ENCODE data around the gene GRID1. TPM values are rescaled to one million over a fixed set of nuclear protein-coding genes. Genes with fewer than 3 reads are reported as not detected.

GRID1 gene
- total and polyA plus RNA-seq, 2 experiments from 2014 or later, result not detected

GRCh38 chr10:85924382-85925102 is 442.1 kb downstream of the GRID1 start:
- no peak overlapping the region for H3K4me2 ChIP-seq (ENCODE audit: unreplicated experiment)
- TF ChIP-seq EZH2 (IDR thresholded peaks at IDR 0.05; ENCODE audit: insufficient read depth, poor library complexity, severe bottlenecking) (no peak), EZH2phosphoT487 (IDR thresholded peaks at IDR 0.05; ENCODE audit: insufficient read depth, low read depth) (no peak)
- H3K9me2 ChIP-seq (ENCODE audit: insufficient read depth), result no peaks in the 10 kb centered on the region
- no peak overlapping the region for H3K4me3 ChIP-seq
- H3K36me3 ChIP-seq (ENCODE audit: low read depth), result no peaks in the 10 kb centered on the region
- no peaks in the 10 kb centered on the region for H3K9me3 ChIP-seq (ENCODE audit: low read depth)
- in situ Hi-C loops (cut with MboI), result no loop called here
- DNase-seq, result no peak
- no peaks in the 10 kb centered on the region for H3K4me1 ChIP-seq (ENCODE audit: insufficient read depth)
- 36 to 50% methylated on average over 7 of the region's 7 CpGs for WGBS, 2 experiments (ENCODE audit: low coverage in 1 of 2, low lambda C conversion rate in 2 of 2, missing lambda C conversion rate in 2 of 2)
- H3K79me2 ChIP-seq (ENCODE audit: insufficient read depth), result no peaks in the 10 kb centered on the region
- no peak overlapping the region for H2AFZ ChIP-seq
- H3K27me3 ChIP-seq (replicated peaks; ENCODE audit: insufficient read depth), result no peaks in the 10 kb centered on the region
- H3F3A ChIP-seq (ENCODE audit: insufficient read depth), result no peaks in the 10 kb centered on the region
- H4K20me1 ChIP-seq (ENCODE audit: insufficient read depth), result no peaks in the 10 kb centered on the region
- H3K27ac ChIP-seq, result no peak overlapping the region
- no peak overlapping the region for H3K9ac ChIP-seq

- H3K27me3 ChIP-seq (replicated peaks; ENCODE audit: insufficient read depth), result no peaks in the 10 kb centered on the region
- no peaks in the 10 kb centered on the region for H3K79me2 ChIP-seq (ENCODE audit: insufficient read depth)
- no peaks in the 10 kb centered on the region for H3K4me1 ChIP-seq (ENCODE audit: insufficient read depth)
- no peaks in the 10 kb centered on the region for H3K9me3 ChIP-seq (ENCODE audit: low read depth)
- WGBS, 2 experiments (ENCODE audit: low coverage in 1 of 2, low lambda C conversion rate in 2 of 2, missing lambda C conversion rate in 2 of 2), result 19 to 22% methylated on average over 9 of the region's 9 CpGs
- H3K36me3 ChIP-seq (ENCODE audit: low read depth), result no peaks in the 10 kb centered on the region
- H3K9ac ChIP-seq, result no peak overlapping the region
- no peak overlapping the region for H3K27ac ChIP-seq
- H3F3A ChIP-seq (ENCODE audit: insufficient read depth), result no peaks in the 10 kb centered on the region
- in situ Hi-C loops (cut with MboI), result no loop called here
- no peaks in the 10 kb centered on the region for H3K9me2 ChIP-seq (ENCODE audit: insufficient read depth)
- no peak overlapping the region for H3K4me2 ChIP-seq (ENCODE audit: unreplicated experiment)
- no peak overlapping the region for H2AFZ ChIP-seq
- H4K20me1 ChIP-seq (ENCODE audit: insufficient read depth), result no peaks in the 10 kb centered on the region
- H3K4me3 ChIP-seq, result no peak overlapping the region
- DNase-seq, result no peak
- TF ChIP-seq EZH2phosphoT487 (IDR thresholded peaks at IDR 0.05; ENCODE audit: insufficient read depth, low read depth) (no peak), EZH2 (IDR thresholded peaks at IDR 0.05; ENCODE audit: insufficient read depth, poor library complexity, severe bottlenecking) (no peak)
Measured at GRCh38 chr10:85922356-85923129, 444.1 kb downstream of the GRID1 start.

- no peak for TF ChIP-seq EZH2 (IDR thresholded peaks at IDR 0.05; ENCODE audit: insufficient read depth, poor library complexity, severe bottlenecking)
- TF ChIP-seq EZH2phosphoT487 (IDR thresholded peaks at IDR 0.05; ENCODE audit: insufficient read depth, low read depth), result no peak
- in situ Hi-C loops (cut with MboI), result no loop called here
- Histone ChIP-seq H3K27me3 (replicated peaks; ENCODE audit: insufficient read depth) (no peaks in the 10 kb centered on the region), H3F3A (ENCODE audit: insufficient read depth) (no peaks in the 10 kb centered on the region), H3K36me3 (ENCODE audit: low read depth) (no peaks in the 10 kb centered on the region), H2AFZ (no peak overlapping the region), H3K79me2 (ENCODE audit: insufficient read depth) (no peaks in the 10 kb centered on the region), H3K9me3 (ENCODE audit: low read depth) (no peaks in the 10 kb centered on the region), H3K4me1 (ENCODE audit: insufficient read depth) (no peaks in the 10 kb centered on the region), H3K9ac (no peak overlapping the region), H3K4me3 (no peak overlapping the region), H4K20me1 (ENCODE audit: insufficient read depth) (no peaks in the 10 kb centered on the region), H3K27ac (no peak overlapping the region), H3K9me2 (ENCODE audit: insufficient read depth) (no peaks in the 10 kb centered on the region), H3K4me2 (ENCODE audit: unreplicated experiment) (no peak overlapping the region)
- WGBS, 2 experiments (ENCODE audit: low coverage in 1 of 2, low lambda C conversion rate in 2 of 2, missing lambda C conversion rate in 2 of 2), result 32 to 36% methylated on average over 5 of the region's 5 CpGs
- no peak for DNase-seq
Measured at GRCh38 chr10:85921789-85922188, 444.8 kb downstream of the GRID1 start.

GRCh38 chr10:85920311-85920710 is 446.3 kb downstream of the GRID1 start:
- TF ChIP-seq EZH2 (IDR thresholded peaks at IDR 0.05; ENCODE audit: insufficient read depth, poor library complexity, severe bottlenecking) (no peak), EZH2phosphoT487 (IDR thresholded peaks at IDR 0.05; ENCODE audit: insufficient read depth, low read depth) (no peak)
- Histone ChIP-seq H3K36me3 (ENCODE audit: low read depth) (no peaks in the 10 kb centered on the region), H4K20me1 (ENCODE audit: insufficient read depth) (no peaks in the 10 kb centered on the region), H2AFZ (no peak overlapping the region), H3K9me2 (ENCODE audit: insufficient read depth) (no peaks in the 10 kb centered on the region), H3K79me2 (ENCODE audit: insufficient read depth) (no peaks in the 10 kb centered on the region), H3F3A (ENCODE audit: insufficient read depth) (no peaks in the 10 kb centered on the region), H3K4me1 (ENCODE audit: insufficient read depth) (no peaks in the 10 kb centered on the region), H3K4me3 (no peak overlapping the region), H3K4me2 (ENCODE audit: unreplicated experiment) (no peak overlapping the region), H3K9ac (no peak overlapping the region), H3K9me3 (ENCODE audit: low read depth) (no peaks in the 10 kb centered on the region), H3K27ac (no peak overlapping the region), H3K27me3 (replicated peaks; ENCODE audit: insufficient read depth) (no peaks in the 10 kb centered on the region)
- in situ Hi-C loops (cut with MboI), result no loop called here
- 31 to 32% methylated on average over 6 of the region's 6 CpGs for WGBS, 2 experiments (ENCODE audit: low coverage in 1 of 2, low lambda C conversion rate in 2 of 2, missing lambda C conversion rate in 2 of 2)
- no peak for DNase-seq
